Gastroesophageal sphincter (tissue), 2 donors: Measurements from ENCODE around the gene CDKN2B.

Source experiments
- EP300 ChIP-seq: sonication (generic); formaldehyde crosslinking; IDR thresholded peaks from one replicate; pipeline ENCODE4 v1.6.1; 2017; ENCODE audit warnings: antibody characterized with exemption, mild to moderate bottlenecking
- POLR2A ChIP-seq, 2 donors: fragments of 450-650 bp; IDR thresholded peaks; one replicate each; pipeline ENCODE4 v1.6.1; 2017; ENCODE audit warnings: antibody characterized with exemption in 2 of 2, mild to moderate bottlenecking in 2 of 2, moderate library complexity in 1 of 2

GRCh38 chr9:21969011-21969940 is 39.8 kb downstream of the CDKN2B start:
- TF ChIP-seq EP300 (no peak), POLR2A (IDR thresholded peaks at IDR 0.05) (no peak)
